NCI-H146 treated with DMSO at 0.1 percent for 48 hours (cell line): ENCODE measurements around the gene OR2T11.
"Not testable (repeated sequence)": the region's sequence is repeated elsewhere in the genome, so short reads cannot be mapped to it uniquely, and the experiment has no call there.

Experiments used
- DNase-seq: peaks from one replicate; lab custom pipeline; 2025; ENCODE audit not compliant: unreplicated experiment; lab: John Stamatoyannopoulos, UW

OR2T11 gene

GRCh38 chr1:248621770-248622169, 13.1 kb downstream of the OR2T11 start:
- no peak for DNase-seq

GRCh38 chr1:248618878-248619277, 16.0 kb downstream of the OR2T11 start:
- DNase-seq = no peak

GRCh38 chr1:248618119-248618518, 16.8 kb downstream of the OR2T11 start:
- DNase-seq = no peak

GRCh38 chr1:248613742-248614141, 21.1 kb downstream of the OR2T11 start:
- no peak for DNase-seq

GRCh38 chr1:248611883-248612414, 22.9 kb downstream of the OR2T11 start:
- no peak for DNase-seq

- DNase-seq = no peak
These were observed 24.6 kb downstream of the OR2T11 start for GRCh38 chr1:248610301-248610700.

- DNase-seq = no peak
These were observed 35.5 kb downstream of the OR2T11 start for GRCh38 chr1:248599396-248599795.

GRCh38 chr1:248597589-248597988, 37.3 kb downstream of the OR2T11 start, which contains the start of gene OR2T10:
OR2T10 (minus strand) TSS chr1:248597700; CDS start chr1:248593768, 3,932 bp downstream.
- DNase-seq = no peak

GRCh38 chr1:248596615-248597014, 38.3 kb downstream of the OR2T11 start:
- DNase-seq = no peak

- DNase-seq = no peak
These were observed 41.7 kb downstream of the OR2T11 start for GRCh38 chr1:248593226-248593625.

GRCh38 chr1:248592655-248593054, 42.2 kb downstream of the OR2T11 start:
- no peak for DNase-seq

- no peak for DNase-seq
These were observed 44.8 kb downstream of the OR2T11 start for GRCh38 chr1:248590055-248590454.

GRCh38 chr1:248589334-248589733, 45.6 kb downstream of the OR2T11 start:
- DNase-seq = no peak

- DNase-seq = no peak
These were observed 49.6 kb downstream of the OR2T11 start for GRCh38 chr1:248585266-248585665.

- no peak for DNase-seq
These were observed 58.5 kb downstream of the OR2T11 start for GRCh38 chr1:248576260-248576980.

GRCh38 chr1:248574657-248575056, 60.2 kb downstream of the OR2T11 start, which contains the start of gene OR2T34:
OR2T34 (minus strand) TSS chr1:248574757; CDS start chr1:248574757, 0 bp downstream.
- not testable (repeated sequence) for DNase-seq

- DNase-seq = not testable (repeated sequence)
These were observed 61.0 kb downstream of the OR2T11 start for GRCh38 chr1:248573856-248574255.
